Measurements from ENCODE around the gene NEK10.
"Not testable (repeated sequence)": the region's sequence is repeated elsewhere in the genome, so short reads cannot be mapped to it uniquely, and the experiment has no call there.

NEK10 gene, protein sequence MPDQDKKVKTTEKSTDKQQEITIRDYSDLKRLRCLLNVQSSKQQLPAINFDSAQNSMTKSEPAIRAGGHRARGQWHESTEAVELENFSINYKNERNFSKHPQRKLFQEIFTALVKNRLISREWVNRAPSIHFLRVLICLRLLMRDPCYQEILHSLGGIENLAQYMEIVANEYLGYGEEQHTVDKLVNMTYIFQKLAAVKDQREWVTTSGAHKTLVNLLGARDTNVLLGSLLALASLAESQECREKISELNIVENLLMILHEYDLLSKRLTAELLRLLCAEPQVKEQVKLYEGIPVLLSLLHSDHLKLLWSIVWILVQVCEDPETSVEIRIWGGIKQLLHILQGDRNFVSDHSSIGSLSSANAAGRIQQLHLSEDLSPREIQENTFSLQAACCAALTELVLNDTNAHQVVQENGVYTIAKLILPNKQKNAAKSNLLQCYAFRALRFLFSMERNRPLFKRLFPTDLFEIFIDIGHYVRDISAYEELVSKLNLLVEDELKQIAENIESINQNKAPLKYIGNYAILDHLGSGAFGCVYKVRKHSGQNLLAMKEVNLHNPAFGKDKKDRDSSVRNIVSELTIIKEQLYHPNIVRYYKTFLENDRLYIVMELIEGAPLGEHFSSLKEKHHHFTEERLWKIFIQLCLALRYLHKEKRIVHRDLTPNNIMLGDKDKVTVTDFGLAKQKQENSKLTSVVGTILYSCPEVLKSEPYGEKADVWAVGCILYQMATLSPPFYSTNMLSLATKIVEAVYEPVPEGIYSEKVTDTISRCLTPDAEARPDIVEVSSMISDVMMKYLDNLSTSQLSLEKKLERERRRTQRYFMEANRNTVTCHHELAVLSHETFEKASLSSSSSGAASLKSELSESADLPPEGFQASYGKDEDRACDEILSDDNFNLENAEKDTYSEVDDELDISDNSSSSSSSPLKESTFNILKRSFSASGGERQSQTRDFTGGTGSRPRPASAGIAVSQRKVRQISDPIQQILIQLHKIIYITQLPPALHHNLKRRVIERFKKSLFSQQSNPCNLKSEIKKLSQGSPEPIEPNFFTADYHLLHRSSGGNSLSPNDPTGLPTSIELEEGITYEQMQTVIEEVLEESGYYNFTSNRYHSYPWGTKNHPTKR

DNA sequence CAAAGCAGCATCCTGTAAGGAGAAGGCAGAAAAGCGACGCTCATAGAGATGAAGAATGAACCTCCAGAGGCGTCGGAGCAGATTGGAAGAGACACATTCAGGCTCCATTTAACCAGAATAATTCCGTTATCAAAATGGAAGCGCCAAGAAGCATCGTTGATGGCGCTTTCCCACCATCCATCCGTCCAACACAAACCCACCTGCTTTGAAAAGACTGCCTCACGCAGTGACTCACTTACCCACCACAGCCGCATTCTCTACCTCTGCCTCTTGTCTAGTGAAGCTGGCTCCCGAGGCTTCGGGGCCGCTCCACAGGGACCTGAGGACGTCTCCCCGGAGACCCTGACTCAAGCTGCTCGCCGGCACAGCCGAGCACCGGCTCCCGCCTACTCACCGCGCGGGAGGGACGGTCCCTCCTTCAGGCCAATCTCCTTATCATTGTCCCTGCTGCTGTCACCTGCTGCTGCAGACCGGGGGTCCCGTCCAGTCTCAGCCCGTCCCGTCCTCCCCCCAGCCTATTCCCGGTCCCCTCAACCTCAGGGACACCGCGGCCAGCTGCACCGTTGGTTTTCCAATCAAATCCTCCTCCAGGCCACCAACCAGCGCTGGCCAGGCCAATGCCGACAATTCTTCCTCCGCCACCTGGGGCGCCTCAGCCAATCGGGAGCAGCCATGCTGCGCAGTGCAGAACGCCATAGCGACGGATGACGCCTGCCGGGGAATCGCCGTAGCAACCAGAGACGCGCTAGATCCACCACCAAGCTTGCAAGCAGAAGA is at the start of gene NEK10:
Gene NEK10, minus strand, starts transcription at position 553 of the 777 bp plus-strand sequence. CDS start 16,501 bp downstream, outside the sequence.
- peak; percentile 85 for DNase-seq (ENCODE audit: low read depth)

DNA sequence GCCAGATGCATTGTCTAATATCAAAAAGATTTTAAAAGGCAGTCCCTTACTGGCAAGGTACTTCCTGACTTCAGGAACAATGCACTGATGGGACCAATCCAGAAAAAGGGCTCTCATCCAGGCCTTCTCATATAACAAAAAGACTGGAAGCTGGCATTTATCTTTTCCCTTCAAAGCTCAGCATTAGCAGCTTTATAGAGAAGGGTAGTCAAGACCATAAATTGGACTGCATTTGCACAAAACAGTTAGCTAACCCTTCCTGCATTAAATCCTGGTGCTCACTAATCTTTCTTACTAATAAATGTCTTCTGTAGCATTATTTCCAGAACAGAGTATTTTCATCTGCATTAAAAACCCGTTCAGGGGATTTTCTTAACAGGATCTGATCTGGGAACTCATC is 46.0 kb upstream of the NEK10 start:
- DNase-seq (ENCODE audit: low read depth): no peak

GRCh38 chr3:27392950-27393679 is 23.9 kb upstream of the NEK10 start:
- no peak for DNase-seq (ENCODE audit: low read depth)

DNA sequence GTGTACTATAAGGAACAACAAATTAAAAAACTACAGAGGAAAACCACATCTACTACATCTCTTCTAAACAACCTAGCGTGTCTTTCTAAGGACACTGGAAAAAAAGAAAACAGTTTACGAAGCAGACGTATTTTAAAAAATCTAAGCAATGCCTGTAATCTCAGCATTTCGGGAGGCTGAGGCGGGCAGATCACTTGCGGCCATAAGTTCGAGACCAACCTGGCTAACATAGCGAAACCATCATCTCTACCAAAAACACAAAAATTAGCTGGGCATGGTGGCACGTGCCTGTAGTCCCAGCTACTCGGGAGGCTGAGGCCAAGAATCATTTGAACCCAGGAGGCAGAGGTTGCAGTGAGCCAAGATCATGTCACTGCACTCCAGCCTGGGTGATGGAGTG is 23.2 kb upstream of the NEK10 start:
- not testable (repeated sequence) for DNase-seq (ENCODE audit: low read depth)

GRCh38 chr3:27391796-27392195 is 22.6 kb upstream of the NEK10 start:
- DNase-seq (ENCODE audit: low read depth): no peak

- DNase-seq (ENCODE audit: low read depth): no peak
Observed at GRCh38 chr3:27387625-27388024, 18.4 kb upstream of the NEK10 start.

DNA sequence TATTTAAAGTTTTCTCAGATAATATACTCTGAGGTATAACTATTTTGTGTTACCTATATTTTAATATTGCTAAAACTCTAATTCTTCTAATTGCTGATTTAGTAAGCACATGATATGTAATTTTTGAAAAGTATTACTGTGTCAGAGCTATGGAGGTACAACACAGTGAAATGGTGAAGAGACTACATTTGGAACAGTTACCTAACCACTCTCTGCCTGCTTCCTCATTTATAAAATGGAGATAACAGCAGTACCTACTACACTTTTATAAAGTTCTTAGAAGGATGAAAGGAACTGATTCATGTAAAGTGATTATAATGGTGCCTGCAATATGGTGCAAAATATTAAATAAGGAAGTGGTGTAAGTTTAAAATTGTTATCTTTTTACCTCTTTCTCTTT is 16.3 kb upstream of the NEK10 start:
- DNase-seq (ENCODE audit: low read depth): no peak

DNA sequence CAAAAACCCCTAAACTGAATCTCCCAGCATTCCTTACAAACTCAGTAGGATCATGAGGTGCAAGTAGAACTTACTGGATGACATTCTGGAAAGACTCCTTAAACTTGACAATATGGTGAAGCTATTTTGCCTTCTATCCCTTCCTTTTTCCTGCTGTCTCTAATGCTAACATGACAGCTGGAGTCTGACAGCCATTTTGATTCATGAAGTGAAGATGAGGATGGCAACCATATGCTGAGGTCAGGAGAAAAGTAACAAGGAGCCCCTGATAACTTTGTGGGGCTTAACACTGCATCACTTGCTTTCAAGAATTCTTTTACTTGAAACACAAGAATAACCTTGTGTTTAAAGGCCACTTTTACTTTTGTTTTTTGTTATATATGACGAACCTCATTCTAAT is 15.0 kb upstream of the NEK10 start:
- DNase-seq (ENCODE audit: low read depth): no peak

DNA sequence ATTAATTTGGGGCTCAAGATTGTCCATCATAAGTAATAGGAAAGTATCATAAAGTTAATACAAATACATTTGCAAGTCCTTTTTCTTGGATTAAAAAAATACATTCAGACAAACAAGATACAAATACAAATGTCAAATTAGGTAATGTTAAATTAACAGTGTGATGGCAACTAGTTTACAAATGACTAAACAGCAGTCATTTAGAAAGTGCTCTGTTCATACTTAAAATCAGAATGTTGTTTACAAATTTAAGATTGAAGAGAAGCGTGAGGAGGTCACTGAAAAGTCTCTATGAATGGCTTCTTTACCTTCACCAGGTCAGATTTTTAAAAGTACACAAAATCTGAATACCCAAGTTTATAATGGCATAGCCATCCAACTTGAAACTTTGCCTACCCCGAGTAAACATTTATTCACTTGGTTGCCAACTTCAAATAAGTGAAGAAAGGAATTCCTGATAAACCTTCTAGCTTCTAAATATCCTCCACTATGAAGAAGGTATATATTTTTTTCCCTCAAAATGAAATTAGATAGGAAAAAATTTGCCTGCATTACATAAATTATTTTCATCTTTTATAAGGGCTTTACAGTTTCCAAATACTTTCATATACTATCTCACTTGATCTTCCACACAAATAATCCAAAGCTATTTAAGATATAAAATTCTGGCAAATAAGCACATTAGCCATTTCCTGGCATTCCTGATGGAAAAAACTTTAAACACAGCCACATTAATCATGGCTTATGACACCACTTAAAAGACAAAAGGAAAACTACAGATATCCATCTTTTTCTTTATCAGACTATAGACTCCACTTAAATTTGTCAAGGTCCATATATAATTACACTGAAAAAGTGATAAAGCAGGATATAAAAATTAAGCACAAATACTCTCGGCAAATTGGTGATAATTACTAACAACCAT is 11.5 kb upstream of the NEK10 start:
- DNase-seq (ENCODE audit: low read depth): no peak

DNA sequence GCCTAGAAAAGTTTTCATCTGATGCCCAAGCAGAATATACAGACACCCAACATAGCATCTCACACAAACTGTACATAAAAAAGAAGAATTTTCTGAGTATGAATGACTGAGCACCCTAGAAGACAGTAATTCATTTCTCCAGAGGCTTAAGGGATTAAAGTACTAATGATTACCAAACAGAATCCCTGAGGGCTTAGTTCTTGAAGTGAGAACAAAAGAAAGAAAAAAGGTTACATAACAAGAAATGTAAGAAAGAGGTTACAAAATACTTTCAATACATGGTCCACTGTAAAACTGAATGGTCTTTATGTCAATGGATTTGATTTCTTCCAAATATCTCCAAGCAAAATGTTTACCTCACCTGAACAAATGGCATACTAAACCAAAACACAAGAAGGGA is 9.1 kb upstream of the NEK10 start:
- DNase-seq (ENCODE audit: low read depth): no peak

GRCh38 chr3:27376109-27376772 is 7.1 kb upstream of the NEK10 start:
- no peak for DNase-seq (ENCODE audit: low read depth)

GRCh38 chr3:27366062-27366591 is 3.1 kb downstream of the NEK10 start:
- no peak for DNase-seq (ENCODE audit: low read depth)

DNA sequence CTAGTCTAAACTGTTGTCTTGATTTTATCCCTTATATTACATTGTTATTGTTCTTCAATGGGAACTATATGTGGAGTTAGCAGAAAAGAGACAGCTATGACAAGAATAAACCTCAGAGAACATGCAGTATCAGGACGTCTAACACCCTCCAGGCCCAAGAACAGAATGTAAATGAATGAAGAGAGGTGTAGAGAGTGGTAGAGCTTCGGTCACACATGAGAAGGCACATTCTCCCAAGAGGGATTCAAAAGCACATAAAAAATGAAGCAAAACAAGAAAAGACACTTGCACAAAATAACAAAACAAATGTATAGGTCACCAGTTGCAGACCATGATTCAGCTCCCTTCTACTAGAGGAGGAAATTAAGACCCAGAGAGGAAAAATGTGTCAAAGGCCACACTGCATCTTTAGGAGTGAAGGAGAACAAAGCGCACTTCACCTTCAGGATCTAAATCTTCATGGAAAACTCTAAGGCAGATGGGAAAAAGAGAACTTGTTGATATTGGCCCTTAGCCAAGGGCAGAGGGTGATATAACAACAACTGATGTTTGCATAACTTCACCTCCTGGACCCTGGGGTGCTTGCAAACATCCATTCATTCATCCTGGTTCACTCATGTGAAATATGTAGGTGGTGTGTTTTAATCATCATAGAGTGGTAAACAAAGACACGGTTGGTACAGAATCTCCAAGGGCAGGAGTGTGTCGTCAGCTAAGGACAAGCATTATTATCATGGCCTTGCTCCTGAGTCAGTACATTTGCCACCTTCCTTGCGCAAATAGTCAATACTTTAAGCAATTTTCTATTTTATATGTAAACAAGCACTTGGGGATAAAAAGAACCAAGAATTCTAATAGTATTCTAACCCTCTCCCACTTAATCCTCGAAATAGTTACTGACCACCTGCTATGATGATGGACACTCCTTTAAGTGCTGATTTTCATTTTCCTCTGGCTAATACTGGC is 8.8 kb downstream of the NEK10 start:
- no peak for DNase-seq (ENCODE audit: low read depth)

DNA sequence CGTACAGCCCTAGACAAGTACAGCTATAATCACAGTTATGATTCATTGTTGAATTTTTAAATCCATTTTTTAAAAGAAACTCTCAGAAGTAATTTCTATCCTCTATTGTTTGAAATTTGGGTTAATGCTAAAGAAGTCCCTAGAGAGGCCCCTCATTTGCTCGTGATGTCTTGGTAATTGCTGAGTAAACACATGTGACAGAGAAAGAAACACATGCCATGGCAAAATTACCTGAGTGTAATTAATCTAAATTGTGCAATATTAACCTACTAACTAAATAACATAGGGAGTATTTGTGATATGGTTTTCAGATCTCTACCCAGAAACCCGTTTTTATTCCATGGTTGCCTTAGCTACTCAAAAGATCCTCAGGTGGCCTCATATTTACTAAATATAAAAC is 10.8 kb downstream of the NEK10 start:
- DNase-seq (ENCODE audit: low read depth): no peak

DNA sequence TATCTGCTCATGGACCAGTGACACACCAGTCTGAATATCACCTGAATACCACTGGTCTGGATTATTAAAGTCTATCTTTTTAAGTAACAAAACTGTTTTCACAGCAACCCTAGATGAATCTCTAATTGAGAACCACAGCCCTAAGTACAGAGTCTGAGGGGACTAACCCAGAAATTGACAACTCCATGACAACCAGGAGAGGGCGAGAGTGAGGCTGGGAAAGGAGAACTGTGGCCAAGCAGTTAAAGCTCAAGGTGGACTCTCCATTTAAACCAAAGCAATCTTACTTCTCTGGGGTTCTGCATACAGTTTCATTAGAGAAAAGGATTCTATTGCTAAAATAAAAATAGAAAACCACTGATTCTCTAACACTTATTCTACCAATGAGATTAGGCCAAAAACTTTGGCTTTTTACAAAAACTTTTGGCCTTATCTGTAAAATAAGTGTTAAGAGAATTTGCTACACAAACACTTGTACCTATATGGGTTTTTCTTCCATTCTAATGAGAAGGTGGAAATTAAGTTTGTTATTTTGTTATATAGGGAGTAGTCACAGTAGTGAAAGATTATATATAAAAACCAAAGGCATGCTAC is 11.4 kb downstream of the NEK10 start:
- peak; percentile 14 for DNase-seq (ENCODE audit: low read depth)

GRCh38 chr3:27356976-27357375 is 12.2 kb downstream of the NEK10 start:
- no peak for DNase-seq (ENCODE audit: low read depth)

GRCh38 chr3:27354588-27355203 is 14.5 kb downstream of the NEK10 start:
- DNase-seq (ENCODE audit: low read depth): no peak

Measured in T-helper 22 cell (primary cell).